Ishikawa (cell line): ENCODE data around the gene SEMA6D.

Experiments
- EP300 ChIP-seq: IDR thresholded peaks from 2 replicates; pipeline ENCODE4 v1.6.1; 2012; ENCODE audit warnings: borderline replicate concordance
- MAX ChIP-seq: IDR thresholded peaks from 2 replicates; pipeline ENCODE4 v1.6.1; 2012

- TF ChIP-seq MAX (no peak), EP300 (no peak)
Observed at GRCh38 chr15:47670365-47670764, 46.9 kb upstream of the SEMA6D start.
